GM19438 (cell line): ENCODE results near the gene PHF8.

Experiments
- ATAC-seq: cut with Tn5 transposase; IDR thresholded peaks from one replicate; pipeline ENCODE4 v1.9.1; 2021; ENCODE audit warnings: low read depth; ENCODE audit not compliant: unreplicated experiment

The PHF8 gene

DNA sequence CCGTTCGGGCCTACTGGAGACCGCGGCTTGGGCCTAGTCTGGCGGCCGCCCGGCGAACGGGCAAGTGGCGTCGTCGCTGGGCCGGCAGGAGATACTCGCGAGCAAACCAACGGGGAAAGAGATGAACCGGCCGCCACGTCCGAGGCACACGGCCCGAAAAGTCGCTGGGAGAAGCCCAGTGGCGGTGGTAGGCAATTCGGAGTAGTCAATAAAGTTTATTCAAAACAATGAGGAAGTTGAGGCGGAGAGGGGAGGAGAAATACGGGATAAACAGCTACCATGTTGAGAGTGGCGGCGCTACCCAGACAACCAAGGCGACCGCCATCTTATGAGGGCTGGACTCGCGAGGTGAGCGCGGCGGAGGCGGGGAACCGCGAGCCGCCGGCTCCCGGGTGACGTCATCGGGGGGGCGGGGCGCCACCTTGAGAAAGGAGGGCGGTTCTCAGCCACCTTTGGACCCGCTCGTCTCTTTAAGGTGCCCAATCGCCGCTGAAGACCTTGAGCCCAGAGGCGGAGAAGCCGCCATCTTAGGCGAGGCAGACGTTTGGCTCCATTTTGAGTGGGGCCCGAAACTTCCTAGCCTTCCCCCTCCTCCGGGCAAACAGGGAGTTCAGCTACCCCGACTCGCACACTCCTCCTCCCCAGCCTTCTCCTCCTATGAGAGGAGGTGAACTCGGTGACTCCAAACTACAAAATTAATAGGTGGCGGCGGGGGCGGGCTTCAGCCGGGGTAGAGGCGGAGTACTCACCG lies at the start of gene PHF8:
TSS of gene PHF8 (minus strand) at position 348 of the 751 bp plus-strand sequence. CDS start 1,745 bp downstream, outside the sequence.
- ATAC-seq = peak; percentile 69

DNA sequence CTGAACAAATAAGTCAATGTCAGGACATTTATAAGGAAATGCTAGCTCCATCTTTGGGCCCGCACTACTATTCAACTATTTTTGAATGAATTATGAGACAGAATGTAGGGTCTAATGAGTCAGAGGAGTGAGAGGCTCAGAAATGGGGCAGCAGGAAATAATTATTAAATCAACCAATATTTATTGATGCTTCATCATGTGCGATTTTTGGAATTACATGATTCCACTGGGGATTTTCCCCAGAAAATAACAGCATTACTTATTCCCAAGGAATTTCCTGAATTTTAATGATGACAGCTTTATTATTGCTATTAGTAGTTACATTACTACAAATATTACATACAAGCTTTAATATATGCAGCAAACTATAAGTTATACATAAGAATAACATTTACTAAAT lies 49.3 kb upstream of the PHF8 start:
- no peak for ATAC-seq

DNA sequence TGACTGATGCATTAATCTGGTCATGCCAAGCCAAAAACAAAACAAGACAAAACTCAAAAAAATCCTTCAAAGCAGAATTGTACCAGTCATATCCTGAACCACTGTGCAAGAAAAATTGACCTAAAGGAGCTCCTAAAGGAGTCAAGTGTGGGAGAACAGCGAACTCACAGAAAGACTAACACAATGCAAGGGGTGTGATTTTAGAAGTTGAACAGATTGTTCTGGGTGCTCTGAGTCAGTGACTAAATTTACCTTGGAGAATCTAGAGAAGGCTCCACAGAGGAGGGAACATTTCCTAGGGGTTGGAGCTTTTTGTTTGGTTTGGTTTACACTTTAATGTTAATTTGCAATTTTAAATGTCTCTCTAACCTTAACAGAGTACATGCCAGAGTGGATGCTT lies 48.9 kb upstream of the PHF8 start:
- no peak for ATAC-seq

GRCh38 chrX:54090880-54091279 lies 46.6 kb upstream of the PHF8 start:
- no peak for ATAC-seq

DNA sequence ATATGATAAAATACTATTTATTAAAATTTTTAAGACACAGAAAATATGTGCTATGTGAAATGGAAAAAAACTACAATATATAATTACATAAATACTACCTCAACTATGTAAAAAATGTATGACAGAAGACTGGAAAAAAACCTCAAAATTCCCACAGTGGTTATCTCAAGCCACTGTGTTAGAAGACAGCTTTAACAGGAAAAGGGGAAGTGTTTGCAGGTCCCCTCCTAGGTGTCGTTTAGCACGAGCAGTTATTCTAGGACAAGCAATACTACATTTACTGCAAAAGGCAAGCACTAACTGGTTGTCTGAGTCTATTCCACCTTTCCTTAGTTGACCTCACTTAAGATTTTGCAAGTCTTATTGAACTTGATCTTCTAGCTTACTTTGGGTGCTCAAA lies 44.9 kb upstream of the PHF8 start:
- ATAC-seq = no peak

- no peak for ATAC-seq
These were observed 43.4 kb upstream of the PHF8 start for GRCh38 chrX:54087661-54088060.

- ATAC-seq = no peak
These were observed 41.4 kb upstream of the PHF8 start for GRCh38 chrX:54085666-54086065.

DNA sequence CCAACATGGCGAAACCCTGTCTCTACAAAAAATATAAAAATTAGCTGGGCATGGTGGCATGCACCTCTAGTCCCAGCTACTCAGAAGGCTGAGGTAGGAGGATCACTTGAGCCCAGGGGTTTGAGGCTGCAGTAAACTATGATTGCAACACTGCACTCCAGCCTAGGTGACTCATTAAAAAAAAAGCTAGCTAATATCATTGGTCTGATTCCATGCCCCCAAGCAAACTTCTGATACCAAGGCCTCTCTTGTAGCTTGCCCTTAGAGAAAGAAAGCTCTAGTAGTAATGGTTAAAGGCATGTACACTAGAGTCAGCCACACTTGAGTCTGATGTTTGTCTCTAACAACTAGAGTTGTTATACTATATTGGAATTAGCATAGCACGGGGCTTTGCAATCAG lies 32.6 kb upstream of the PHF8 start:
- ATAC-seq = no peak

- no peak for ATAC-seq
These were observed 30.6 kb upstream of the PHF8 start for GRCh38 chrX:54074826-54075225.

DNA sequence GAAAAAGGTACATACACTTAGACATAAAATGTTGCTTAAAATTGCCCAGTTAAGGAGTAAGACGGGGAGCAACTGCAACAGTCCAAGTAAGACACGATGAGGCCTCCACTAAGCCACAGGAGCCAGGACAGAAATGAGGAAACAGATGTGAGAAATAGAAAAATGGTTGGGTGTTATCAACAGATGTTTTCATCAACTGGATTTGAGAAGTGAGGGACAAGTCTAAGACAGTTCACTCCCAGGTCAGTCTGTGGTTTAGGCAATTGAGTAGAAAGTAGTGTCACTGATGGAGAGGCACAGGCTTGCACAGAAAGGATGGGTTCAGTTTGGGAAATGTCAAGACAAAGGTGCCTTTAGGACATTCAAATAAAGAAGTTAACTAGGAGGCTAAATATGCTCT lies 23.5 kb upstream of the PHF8 start:
- no peak for ATAC-seq

DNA sequence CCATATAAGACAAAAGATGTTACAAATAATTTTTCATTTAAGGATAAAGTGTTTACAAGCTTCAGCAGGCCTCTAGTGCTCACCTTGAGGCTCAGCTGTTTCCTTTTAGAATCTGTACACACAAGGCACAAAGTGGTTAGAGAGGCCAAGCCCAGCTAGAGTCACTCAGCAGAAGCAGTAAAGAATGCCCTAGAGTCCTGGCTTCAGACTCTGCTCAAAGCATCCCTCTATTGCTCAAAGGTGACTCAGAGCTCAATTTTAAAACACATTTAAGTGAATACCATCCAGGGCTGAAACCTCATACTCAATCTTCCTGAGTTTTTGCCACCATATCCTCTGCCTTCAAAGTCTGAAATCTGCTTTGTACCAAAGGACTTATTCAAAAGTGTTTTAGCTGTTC lies 22.6 kb upstream of the PHF8 start:
- no peak for ATAC-seq

DNA sequence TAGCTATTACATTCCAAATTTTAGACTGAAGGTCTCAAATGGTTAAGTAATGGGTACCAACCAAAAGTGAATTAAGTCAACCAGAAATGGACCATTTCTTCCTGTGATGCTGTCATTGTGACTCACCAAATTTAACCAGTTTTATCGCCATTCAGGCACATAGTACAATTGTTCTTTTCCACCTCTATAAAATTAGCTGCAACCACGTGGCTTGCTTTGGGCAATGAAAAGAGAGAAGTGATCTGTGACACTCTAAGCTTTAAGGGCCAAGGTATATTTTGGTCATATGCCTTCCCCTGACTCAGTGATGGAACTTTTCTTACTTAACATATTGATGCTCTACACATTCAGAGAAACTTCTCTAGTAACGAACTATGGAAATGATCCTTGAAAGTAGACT lies 20.3 kb upstream of the PHF8 start:
- no peak for ATAC-seq

GRCh38 chrX:54063361-54063760 lies 19.1 kb upstream of the PHF8 start:
- no peak for ATAC-seq

DNA sequence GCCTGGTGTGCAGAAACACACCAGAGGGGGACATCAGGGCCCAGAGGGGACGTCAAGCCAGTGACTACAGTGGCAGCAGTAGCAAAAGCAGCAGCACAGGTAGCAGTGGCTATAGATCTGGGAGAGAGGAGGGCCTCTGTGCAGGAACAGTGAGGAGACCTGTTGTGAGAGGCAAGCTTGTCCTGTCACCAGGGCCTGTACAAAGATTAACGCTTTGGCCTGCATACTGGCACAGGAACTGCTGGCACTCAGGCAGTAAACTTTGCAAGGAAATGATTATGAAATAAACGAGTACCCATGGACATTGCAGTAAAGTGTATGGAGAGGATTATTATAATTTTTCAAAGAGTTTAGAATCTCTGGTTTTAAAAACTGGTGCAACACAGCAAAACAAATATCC lies 5.5 kb upstream of the PHF8 start:
- no peak for ATAC-seq

GRCh38 chrX:54048412-54048811 lies 4.1 kb upstream of the PHF8 start:
- ATAC-seq = no peak

DNA sequence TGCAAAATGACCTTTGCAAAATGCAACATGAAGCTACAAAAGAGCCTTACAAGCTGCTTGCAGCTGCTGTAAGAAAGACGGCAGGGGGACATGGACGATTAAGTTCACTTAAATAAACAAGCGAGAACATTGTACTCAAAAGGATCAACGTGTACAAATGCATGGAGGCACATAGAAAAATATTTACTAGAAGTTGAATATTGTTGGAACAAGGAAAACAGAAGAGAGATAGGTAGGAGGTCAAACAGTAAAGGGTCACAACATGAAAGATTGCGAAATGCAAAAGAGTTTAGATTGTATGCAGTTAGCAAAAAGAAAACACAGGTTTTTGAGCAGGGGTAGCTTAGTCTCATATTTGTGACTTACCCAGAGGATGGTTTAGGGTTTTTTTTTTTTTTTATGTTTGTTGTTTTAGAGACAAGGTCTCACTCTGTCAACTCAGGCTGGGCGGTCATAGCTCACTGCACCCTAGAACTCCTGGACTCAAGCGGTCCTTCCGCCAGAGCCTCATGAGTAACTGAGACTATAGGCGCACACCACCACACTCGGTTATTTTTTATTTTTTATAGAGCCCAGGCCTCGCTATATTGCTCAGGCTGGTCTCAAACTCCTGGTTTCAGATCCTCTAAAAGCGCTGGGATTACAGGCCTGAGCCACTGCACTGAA lies 1.4 kb upstream of the PHF8 start:
- no peak for ATAC-seq

- ATAC-seq = peak; percentile 9
These were observed 635 bp upstream of the PHF8 start for GRCh38 chrX:54044877-54045338.

DNA sequence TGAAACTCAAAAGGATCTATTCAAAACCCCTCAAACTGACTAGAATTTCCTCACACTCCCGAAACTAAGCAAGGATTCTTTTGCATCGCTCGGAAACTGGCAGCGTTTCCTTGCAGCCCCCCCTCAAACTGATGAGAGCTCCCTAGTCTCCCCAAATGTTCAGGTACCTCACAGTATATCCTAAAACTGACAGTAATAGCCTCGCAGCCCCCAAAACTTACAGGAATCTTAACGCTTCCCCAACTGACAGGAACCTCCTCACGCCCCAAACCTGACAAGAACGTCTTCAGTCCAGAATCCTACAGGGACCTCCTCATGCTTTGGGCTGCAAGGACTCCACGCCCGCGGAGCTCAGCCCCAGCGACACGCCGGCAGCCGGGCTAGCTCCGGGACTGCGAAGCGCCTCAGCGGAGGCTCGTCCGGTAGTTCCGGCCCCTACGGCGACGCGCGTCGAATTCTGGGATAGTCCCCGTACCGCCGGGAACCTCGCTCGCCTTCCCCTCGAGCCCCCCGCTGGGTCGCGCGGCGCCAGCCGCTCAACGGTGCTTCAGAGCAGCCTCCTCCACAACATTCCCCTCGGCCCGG lies 640 bp downstream of the PHF8 start:
- ATAC-seq = peak; percentile 12

GRCh38 chrX:54043056-54043455 lies 1.2 kb downstream of the PHF8 start:
- ATAC-seq = no peak

- no peak for ATAC-seq
These were observed 1.7 kb downstream of the PHF8 start for GRCh38 chrX:54042609-54043021.

- ATAC-seq = no peak
These were observed 13.9 kb downstream of the PHF8 start for GRCh38 chrX:54030329-54030728.
